GM12873 (cell line): ENCODE results near the gene RNLS.

ENCODE experiments used
- TF ChIP-seq, protein P1 (sequence below): IDR thresholded peaks from 2 replicates; pipeline ENCODE4 v1.5.1; 2012; ENCODE audit warnings: low read depth, mild to moderate bottlenecking, moderate library complexity, low read length, control low read depth; ENCODE audit not compliant: insufficient read depth; ENCODE audit errors: missing control alignments

The RNLS gene

DNA sequence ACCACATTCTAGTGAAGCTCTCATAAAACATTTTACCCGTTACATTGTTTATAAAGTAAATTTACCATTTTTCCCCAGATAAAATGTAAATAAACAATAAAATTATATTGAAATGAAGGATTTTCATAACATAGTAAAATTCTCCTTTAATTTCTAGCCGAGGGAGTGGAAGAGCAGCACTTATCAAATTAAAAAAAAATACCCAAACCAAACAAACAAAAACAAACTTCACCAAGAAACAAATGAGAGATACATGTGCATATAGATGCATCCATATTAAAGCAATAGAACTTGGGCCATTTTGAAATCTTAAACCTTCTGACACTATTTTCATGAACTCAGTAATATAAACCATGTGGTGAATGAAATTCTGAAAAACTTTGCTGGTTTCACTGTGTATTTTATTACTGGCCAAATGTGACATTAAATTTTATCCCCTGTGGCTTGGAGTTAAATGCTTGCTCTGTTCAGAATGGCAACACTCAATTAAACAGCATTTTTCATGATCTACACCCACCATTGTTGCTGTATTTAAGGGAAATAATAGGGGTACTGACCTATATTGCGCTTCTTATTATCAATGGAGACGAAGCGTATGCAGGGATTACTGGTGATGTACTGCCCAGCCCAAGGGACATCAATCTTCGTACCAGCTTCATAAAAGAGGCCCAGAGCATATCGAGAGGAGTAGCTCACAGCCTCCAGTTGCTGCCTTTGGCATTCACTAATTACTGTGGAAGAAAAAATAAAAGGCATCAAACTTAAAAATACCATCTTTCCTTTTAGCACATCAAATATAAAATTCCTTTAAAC lies 220.9 kb downstream of the RNLS start:
- TF ChIP-seq, protein P1, sequence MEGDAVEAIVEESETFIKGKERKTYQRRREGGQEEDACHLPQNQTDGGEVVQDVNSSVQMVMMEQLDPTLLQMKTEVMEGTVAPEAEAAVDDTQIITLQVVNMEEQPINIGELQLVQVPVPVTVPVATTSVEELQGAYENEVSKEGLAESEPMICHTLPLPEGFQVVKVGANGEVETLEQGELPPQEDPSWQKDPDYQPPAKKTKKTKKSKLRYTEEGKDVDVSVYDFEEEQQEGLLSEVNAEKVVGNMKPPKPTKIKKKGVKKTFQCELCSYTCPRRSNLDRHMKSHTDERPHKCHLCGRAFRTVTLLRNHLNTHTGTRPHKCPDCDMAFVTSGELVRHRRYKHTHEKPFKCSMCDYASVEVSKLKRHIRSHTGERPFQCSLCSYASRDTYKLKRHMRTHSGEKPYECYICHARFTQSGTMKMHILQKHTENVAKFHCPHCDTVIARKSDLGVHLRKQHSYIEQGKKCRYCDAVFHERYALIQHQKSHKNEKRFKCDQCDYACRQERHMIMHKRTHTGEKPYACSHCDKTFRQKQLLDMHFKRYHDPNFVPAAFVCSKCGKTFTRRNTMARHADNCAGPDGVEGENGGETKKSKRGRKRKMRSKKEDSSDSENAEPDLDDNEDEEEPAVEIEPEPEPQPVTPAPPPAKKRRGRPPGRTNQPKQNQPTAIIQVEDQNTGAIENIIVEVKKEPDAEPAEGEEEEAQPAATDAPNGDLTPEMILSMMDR, result no peak

DNA sequence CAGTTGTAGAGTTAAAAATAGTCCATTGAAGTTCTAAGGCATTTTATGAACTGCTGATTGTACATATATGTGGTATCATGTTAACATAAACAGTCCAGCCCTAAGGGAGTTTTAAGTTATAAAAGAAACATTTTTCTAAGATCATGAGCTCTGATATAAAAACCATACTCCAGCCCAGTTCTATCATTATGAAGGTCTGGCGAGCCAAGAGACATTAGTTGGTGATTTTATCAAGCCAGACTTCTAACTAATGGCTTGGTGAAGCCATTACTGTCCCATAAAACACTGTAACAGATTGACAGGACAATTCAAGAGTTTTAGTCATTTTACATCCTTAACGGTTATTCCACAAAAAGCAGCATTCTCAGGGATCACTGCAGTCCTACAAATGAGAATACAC lies 221.6 kb downstream of the RNLS start:
- TF ChIP-seq, protein P1, result no peak

DNA sequence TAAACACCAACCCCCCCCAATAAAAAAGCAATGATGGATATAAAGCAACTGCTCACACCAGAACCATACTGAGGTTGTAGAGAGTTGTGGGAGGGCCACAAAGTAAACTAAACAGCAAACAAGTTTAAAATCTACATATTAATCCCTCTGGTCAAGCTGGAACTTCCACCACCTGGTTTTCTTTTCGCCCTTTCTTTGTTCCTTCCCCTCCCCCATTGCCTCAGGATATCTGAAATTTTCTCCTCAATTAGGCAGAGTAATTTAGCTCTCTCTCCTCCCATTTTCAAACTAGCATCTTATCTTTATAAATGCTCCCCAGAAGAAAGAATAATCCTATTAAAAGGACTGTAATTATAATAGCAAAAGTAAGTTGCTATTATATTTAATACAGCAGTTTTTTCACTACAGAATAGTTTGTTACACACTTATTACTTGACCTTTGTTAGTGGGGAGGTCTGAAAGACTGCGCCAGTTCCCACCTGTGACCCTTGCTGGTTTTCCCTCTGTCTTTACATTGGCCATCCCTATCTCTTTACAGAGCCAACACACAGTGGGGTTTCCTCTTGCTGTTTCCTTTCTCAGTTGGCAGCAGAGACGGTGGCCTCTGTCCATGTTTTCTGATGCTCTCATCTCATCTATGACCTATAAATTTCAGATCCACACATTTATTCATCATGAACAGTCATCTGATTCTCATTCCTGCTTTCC lies 235.4 kb downstream of the RNLS start:
- TF ChIP-seq, protein P1, result no peak

DNA sequence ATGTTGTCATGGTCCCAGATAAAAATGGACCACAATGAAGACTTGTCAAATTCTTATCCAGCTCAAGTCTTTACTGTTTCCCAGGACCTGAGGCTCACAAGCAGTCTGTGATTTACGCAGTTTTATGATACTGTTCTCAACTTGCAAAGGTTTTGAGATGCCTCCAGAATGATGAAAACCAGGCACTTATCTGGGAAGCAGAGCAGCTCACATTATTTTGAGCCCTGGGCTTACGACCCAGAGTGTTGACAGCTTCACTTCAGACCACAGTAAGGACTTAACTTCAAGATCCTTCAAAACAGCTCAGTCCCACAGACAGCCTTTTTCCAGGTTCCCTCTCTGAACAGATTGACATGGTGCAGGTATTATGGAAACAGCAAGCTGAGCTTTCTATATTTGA lies 236.1 kb downstream of the RNLS start:
- TF ChIP-seq, protein P1, result no peak

DNA sequence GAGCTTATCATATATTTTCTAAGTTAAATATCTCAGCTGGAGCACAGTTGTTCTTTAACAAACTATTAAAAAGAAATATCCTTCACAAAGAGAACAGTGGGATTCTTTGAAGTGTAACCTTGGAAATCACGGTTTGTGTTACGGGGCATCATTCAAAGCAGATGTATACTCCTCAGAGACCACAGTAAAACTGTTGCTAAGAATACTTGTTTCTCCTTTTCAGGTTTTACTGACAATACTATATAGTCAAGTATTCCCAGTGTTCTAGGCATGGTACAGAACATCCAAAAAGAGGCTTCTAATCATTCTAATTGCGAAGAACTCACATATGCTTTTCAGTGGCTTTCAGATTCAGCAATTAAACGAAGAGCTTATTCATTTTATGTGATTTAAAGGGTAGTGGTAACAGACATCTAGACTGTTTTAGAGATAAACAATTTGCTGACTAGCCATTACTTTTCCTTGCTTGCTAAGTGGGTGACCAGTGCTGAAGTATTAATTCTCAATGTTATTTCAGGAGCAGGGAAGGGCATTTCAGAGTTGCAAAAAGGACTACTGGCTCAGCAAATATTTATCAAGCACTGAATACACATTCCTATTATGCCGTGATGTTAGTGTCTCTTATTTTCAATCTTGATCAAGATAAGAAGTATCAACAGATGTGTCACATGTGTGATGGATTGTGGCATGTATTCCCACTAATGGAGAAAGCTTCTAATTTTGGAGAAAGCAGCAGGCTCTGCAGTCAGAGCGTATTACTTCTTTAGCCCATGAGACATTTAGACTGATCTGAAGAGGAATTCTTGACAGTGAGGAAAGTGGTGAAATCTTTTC lies 236.8 kb downstream of the RNLS start:
- TF ChIP-seq, protein P1, result no peak

DNA sequence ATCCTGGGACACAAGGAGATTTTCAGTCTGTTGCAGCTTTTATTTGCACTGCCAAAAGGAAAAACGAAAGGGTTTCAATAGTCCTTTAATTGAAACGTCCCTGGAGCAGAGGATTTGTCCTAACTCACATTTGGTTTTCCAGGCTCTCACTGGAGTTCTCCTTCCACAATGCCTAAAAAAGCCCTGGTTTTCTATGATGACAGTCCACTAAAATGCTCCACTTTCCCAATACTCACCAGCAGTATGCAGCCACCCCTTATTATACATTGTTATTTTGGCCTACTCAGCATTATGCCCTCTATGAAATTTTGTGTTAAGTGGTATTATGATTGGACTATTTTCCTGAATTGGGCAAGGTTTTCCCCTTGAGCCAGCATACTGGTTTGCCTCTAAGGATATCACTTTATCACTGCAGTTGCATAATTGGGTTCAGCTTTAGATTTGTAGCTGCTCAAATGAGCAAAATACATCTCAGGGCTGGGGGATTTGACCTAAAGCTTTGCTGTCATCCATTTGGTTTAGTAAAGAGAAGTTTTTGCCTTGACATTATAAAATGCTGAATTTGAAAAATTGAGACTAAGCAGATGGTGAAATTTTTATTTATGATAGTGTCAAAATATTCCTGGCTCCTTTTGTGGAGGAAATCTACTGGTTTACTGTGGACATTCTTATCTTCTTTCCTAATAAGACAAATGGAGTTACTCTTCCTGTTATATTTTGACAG lies 239.2 kb downstream of the RNLS start:
- TF ChIP-seq, protein P1, result no peak
